ENCODE measurements around the gene SLC25A34.
A peak's percentile ranks its signal among the peaks of the same experiment; 100 is the strongest.

The SLC25A34 gene

DNA sequence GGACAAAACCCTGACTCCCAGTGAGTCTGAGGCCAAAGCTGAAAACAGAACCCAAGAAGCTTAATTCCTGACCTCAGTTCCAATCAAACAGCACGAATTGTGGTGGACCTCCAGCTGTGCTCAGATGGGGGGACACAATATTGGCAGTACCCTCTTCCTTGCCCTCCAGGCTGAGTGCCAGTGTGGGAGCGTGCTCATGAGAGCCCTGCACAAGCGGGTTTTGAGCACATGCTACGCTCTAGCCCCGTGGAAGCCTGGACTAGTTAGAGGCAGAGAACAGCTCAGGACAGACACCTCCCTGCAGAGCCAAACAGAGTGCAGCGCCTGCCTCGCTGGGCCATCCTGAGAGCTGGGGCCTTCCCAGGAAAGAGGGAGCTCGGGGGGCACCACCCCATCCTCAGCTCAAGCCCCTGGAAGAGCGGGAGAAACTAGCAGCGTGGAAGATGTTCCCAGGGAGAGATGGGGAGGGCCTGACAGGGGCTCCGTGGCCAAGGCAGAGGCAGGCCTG lies 2.8 kb upstream of the SLC25A34 start:
- no peak for DNase-seq (ENCODE audit: low spot score)

DNA sequence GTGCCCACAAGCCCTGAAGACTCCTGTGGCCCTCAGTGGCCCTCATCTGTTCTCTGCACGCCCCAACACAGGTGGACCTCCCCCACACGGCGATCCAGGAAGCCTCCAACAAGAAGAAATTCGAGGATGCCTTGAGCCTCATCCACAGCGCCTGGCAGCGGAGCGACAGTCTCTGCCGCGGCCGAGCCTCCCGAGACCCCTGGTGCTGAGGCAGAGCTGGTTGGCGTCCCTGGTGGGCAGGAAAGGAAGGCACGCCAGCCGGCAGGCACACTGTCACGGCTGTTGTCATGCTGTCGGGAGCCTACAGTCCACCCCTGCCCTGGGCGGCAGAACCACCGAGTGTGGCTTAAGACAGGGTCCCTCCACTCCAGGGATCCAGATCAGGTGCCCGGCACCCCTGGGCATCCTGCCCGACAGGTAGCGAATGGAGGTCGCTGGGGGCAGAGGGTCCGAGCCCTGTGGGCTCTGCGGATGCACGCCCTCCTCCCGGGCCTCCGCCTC lies 2.3 kb upstream of the SLC25A34 start:
- DNase-seq (ENCODE audit: low spot score), result no peak

DNA sequence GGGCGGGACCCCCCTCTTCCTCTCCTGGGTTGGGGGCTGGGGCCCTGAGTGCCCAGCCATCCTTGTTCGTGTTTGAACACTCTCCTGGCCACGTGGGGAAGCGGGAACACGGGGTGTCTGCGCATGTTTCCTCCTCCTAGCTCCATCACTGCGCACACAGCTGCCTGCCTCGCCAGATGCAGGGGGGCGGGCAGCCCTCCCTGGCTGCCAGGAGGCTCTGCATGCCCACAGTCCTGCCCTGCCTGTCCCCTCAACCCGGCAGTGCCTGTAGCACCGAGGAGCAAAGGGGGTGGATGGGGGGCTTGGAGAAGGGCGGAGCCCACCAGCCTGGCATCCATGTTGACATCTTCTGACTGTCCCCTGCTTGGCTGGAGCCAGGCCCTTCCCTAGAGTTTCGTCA lies 1.8 kb upstream of the SLC25A34 start:
- no peak for DNase-seq (ENCODE audit: low spot score)

DNA sequence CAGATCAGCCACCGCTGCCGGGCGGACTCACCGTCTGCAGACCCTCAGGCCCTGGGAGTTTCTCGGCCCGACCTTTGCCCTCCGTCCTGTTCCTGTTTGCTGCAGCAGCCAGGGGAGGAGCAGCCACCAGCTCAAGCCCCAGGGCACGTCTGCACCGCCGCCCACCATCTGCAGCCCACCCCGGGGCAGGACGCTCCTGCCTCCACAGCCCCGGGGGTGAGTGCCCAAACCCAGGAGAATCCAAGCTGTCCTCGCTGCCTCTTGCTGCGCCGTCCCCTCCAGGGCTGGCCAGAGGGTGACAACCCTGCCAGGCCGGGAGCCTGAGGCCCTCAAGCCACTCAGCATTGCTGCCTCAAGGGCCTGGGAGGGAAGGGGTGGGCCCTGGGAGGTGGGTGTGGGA lies 1.2 kb upstream of the SLC25A34 start:
- no peak for DNase-seq (ENCODE audit: low spot score)

DNA sequence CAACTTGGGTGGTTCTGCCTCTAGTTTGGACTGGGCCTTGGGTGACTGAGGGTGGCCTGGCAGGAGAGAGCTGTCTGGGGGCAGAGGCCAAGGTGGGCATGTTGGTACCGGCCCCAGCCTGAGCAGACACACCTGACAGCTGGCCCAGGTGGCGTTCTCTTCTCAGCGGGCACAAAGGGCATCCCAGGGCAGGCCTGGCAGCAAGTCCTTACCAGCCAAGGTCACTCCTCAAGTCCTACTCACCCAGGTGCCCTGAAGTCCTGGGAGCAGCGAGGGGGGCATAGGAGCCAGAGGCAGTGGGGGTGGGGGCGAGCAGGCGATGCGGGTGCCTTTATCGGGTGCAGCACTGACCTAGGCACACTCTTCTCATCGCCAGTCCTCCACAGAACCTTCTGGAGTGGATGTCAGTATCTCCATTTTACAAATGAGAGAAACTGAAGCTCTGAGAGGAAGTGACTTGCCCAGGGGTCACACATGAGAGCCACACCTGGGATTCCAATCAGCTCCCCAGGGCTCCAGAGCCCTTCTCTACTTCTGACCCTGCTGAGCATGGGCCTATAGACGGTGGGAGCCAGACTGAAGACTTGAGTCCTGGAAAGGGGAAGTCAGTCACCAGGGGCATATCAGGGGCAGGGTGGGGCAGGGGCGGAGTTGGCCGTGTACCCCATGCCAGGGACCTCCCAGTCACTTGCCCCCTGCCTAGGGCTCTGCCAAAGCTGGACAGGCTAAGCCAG lies 587 bp upstream of the SLC25A34 start:
- DNase-seq (ENCODE audit: low spot score), result no peak

DNA sequence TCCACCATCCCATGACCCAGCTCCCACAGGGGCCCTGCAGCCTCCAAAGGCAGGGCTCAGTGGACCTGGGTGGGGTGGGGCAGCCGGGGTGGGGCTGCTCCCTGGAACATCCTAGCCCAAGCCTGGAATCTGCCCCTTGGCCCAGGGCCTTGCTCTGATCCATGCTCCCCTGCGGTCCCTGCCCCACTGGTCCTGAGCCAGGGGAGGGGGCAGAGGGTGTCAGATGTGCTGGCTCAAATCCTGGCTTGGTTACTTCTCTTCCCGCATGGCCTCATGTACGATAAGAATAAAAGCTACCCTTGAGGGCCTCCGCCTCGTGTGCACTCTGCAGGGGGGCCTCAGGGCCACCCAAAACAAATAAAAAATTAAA lies 819 bp downstream of the SLC25A34 start:
- no peak for DNase-seq (ENCODE audit: low spot score)

DNA sequence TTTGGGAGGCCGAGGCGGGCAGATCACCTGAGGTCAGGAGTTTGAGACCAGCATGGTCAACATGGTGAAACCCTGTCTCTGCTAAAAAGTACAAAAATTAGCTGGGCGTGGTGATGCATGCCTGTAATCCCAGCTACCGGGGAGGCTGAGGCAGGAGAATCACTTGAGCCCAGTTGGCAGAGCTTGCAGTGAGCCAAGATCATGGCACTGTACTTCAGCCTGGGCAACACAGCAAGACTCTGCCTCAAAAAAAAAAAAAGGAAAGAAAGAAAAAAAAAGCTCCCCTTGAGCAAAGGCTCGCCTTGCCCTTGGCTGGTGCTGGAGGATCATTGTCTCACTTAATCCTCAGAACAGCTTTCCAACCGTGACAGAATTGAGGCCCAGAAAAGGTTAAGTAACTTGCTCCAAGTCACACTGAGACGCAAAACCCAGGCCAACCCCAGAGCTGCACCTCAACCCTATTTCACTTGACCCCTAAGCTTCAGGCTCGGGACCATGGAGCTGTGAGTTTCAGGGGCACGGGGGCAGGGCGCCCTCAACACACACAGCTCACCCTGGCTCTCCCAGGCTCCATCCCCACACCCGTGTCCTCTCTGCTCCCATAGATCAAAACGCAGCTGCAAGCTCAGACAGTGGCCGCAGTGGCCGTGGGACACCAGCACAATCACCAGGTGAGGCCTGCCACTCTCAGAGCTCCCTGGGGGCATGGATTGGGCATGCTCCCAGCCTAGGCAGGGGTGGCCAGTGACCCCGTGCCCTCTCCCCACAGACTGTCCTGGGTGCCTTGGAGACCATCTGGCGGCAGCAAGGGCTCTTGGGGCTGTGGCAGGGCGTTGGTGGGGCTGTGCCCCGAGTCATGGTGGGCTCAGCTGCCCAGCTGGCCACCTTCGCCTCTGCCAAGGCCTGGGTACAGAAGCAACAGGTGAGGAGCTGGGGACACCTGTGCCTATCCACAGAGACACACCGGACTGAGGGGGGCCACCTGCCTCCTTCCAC lies 1.6 kb downstream of the SLC25A34 start:
- no peak for DNase-seq (ENCODE audit: low spot score)

DNA sequence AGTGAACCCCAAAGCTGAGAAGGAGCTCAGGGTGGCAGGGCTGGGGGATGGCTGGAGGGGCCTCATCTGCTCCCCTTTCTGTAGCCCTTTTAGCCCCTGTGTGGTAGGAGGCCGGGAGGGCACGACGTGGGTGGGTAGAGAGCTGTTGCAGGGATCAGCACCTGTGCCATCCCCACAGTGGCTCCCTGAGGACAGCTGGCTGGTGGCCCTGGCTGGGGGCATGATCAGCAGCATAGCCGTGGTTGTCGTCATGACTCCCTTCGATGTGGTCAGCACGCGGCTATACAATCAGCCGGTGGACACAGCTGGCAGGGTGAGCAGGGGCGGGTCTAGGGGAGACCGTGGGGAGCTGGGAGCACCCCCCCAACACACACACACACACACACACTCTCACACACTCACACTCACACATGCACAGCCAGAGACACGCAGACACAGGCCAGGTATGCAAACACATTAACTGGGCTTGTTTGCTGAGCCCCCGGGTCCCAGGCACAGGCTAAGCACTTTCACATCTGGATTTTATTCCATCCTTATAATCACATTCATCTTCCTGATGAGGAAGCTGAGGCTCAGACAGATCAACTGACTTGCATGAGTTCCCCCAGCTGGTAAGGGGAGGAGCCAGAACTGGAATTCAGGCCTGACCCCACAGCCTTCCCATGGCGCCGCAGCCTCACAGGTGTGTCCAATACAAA lies 2.5 kb downstream of the SLC25A34 start:
- DNase-seq (ENCODE audit: low spot score), result no peak

DNA sequence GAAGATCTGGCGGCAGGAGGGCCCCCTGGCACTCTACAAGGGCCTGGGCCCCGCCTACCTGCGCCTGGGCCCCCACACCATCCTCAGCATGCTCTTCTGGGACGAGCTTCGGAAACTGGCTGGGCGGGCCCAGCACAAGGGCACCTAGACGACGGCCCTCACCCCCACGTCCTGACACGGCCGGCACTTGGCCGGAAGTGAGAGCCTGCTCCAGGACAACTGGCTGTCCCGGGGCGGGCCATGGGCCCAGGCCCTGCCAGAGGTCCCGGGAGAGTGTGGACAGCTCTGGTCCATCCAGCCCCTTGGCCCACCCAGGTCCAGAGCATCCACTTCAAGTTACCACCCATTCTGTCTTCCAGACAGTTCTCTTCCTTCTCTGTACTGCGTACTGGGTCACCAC lies 3.2 kb downstream of the SLC25A34 start:
- DNase-seq (ENCODE audit: low spot score), result no peak

DNA sequence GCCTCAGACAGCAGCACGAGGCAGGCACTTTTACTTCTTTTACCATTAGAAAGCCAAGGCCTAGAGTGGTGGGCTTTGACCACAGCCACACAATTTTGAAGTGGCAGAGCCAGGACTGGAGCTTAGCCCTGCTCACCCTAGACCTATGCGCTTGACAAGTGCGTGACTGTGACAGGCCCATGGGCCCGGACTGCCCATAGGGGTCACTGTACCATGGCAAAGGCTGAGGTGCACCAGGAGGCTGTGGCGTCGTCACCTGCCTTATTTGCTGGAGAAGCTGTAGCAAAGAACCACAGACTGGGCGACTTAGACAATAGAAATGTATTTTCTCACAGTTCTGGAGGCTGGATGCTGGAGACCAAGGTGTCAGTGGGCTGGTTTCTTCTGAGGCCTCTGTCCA lies 3.7 kb downstream of the SLC25A34 start:
- DNase-seq (ENCODE audit: low spot score), result no peak

DNA sequence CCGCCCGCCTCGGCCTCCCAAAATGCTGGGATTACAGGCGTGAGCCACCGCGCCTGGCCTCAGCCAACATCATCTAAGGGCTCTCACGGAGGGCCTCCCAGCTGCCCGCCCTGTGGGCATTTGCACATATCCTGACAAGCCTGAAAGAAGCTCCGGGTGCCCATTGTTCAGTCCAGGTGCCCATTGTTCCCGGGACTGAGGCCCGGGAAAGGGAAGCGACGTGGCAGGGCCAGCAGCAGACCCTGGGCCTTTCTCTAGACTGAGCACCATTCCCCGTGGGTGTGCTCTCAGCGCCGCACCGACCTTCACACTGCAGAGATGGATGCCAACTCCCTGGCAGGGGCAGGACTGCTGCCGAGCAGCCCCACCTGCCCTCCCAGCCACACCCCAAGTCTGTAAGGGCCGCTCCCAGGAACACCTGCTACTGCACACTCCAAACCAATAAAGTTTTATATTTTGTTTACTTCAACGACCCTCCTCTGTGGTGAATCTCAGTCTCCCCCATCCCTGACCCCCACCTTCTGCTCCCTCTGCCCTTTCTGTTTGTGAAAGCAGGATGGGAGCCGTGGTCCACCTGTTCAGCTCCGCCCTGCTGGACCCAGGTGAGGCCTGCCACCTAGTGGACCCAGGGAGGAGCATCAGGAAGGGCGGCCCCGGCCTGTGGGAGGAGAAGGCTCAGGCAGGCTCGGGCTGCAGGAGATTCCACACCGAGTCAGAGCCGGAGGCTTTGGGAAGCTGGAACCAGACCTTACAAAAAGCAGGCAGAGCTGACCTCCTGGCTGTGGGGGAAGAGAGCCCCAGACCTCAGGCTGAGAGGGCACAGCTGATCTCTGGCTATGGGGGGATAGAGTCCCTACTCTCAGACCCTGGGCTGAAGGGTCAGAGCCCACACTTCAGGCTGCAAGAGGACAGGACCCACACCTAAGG lies 5.1 kb downstream of the SLC25A34 start:
- peak; percentile 85 for DNase-seq (ENCODE audit: low spot score)

DNA sequence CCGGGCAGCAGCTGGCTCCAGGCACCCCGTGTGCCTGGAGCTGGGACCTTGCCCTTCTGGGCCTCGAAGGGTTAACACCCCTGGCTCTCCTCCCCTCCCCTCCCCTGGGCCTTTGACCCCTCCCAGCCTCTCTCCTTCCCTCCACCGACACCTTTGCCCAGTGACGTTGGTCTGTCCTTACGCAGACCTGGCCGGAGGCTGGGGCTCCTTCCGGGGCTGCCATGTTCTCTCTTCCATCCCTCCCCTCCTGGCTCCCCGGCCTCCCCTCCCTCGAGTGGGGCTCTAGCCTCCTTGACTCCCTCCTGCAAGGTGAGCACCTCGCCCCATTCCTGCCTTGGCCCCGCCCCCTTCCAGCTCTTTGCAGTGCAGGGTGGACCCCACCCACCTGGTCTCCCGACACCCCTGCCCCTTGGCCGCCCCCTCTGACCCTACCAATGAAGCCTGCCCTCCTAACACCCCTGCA lies 6.3 kb downstream of the SLC25A34 start, which contains the start of gene TMEM82:
Gene TMEM82 (plus strand): TSS at position 161 of the 463 bp plus-strand sequence. CDS start 61 bp downstream, at position 222.
- DNase-seq (ENCODE audit: low spot score), result no peak

DNA sequence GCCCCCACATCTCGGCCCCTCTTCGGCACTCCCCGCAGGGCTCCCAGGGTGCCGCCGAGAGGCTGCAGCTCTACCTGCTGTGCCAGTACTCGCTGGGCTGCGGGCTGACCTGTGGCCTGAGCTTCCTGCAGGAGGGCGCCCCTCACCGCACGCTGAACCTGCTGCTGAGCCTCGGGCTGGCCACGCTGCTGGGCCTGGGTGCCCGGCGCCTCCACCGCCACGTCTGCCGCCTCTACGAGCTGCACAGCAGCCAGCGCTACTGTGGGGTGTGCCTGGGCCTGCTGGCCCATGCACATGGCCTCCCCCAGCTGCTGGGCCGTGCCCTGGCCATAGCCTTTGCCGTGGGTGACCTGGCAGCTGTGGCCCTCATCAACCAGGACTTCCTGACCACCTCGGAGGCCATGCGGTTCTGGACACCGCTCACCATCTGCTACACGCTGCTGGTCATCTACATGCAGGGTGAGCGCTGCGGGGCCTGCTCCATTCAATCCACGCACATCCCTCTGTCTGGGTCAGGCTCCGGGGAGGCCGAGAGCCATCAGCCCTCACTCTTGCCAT lies 8.1 kb downstream of the SLC25A34 start:
- DNase-seq (ENCODE audit: low spot score), result no peak

DNA sequence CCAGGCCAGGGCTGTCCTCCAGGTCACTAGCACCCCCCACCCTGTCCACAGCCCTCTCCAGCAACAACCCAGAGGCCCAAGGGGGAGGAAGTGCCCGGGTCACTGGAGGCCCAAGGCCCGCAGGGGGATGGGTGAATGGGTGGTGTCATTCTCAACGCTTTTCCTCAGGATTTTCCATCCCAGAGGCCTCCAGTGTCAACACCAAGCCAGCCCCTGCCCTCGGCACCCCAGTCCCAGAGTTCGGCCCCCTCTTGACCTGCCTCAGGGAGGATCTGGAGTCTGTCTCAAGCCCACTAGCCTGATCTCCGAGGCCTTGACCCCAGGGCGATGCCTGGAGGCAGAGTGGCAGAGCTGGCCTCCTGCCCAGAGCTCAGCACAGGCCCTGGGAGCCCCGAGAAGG lies 11.3 kb downstream of the SLC25A34 start:
- DNase-seq (ENCODE audit: low spot score), result no peak

DNA sequence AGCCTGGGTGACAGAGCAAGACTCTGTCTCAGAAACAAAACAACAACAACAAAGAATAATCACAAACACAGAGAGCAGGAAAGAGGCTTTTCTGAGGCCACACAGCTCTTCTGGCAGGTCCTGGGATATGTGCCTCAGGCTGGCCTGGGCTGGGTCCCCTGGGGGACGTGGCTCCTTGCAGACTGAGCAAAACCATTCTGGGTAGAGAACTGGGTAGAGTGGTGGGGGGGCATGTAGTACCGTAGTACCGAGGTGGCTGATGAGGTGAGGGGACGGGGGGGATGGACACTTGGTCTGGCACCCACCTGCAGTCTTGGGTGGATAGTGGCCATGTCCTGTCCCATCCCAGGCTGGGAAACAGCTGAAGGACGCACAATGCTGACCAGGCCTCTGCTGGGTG lies 12.2 kb downstream of the SLC25A34 start:
- DNase-seq (ENCODE audit: low spot score), result no peak

DNA sequence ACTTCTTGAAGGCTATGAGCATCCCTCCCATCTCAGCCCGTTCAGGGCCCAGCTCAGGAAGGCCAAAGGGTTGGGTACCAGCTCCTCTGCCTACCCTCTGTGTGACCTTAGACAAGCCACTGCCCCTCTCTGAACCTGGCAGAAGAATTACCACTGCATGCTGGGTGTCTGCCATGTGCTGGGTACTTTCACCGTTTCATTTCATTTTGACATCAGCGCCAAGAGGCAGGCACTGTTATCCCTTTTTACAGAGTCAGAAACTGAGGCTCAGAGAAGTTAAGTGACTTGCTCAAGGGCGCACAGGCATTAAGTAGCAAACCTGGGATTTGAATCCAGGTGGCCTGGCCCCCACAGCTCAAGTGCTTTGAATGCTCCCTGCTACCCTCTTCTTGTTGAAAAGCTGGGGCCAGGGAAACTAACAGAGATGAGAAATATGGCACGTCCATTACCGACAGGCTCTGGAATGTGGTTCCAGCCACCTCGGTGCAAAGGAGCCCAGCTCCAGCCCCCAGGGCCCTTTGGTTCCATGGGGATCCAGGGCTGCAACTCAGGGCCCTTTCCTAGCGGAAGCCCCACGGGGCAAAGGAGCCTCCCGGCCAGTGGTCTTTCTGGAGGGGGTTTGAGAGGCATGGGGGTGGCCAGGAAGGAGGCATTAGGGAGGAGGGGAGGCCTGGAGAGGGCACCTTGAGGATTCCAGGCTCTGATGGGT lies 12.8 kb downstream of the SLC25A34 start:
- DNase-seq (ENCODE audit: low spot score), result no peak

DNA sequence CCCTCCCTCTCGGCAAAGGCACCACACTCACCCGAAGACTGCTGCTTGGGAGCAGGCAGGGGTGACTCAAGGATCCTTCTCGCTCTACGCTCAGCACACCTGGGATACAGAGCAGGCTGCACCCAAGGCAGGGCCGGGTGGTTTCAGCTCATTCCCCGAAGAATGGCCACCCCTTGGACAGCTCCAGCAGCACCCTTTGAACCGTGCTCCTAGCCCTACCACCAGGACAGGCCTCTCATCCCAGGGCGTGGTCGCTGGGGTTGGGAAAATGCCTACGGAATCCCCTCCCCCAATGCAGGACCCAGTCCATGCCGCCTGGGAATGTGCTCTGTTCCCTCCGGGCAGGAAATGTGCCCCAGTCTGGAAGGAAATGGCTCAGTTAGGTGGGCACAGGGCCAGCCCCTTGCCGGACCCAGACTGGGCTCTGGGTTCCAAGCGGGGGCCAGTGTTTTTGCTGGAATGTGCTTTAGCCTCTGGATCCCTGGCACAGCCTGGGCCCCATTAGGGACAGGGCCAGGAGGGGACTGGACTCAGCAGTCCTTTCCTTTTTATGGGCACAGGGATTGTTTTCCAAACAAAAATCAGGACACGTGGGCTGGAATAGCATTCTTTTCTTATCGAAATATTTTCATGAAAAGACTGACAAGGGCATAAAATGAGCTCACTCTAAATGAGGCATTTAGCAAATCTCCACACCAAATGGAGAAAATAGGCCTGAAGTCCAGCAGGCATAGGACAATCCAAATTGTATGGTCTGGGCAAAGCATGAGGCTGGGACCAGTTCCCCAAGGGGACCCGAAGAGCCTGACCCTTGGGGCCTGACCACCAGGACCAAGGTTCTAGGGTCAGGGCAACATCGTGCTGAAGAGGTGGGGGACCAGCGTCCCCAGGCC lies 13.6 kb downstream of the SLC25A34 start:
- no peak for DNase-seq (ENCODE audit: low spot score)

DNA sequence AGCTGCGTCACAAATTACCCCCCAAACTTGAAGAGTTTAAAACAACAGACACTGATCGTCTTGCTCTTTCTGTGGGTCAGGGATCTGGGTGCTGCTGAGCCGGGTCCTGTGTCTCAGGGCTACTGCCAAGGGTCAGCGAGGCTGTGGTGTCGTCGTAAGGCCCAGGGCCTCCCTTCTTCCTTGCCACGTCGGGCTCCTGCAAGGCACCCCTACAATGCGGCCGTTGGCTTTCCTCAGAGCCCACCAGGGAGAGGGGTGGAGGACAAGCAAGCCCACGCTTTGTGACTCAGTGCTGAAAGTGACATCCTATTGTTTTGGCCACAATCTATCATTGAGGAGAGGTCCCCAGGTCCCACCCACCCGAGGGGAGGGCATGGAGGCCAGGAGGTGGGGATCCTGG lies 14.9 kb downstream of the SLC25A34 start:
- DNase-seq (ENCODE audit: low spot score), result no peak

DNA sequence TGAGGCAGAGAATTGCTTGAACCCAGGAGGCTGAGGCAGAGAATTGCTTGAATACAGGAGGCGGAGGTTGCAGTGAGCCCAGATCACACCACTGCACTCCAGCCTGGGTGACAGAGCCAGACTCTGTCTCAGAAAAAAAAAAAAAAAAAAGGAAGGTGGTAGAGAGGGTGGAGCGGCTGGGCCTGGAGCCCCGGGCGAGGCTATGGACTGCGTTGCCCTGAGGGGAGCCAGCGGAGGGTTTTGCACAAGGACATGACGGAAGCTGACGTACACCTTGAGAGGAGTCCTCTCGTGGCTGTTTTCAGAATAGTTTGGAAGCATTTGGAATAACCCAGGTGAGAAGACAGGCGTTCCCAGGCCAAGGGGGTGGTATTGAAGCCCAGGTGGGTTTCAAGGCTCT lies 15.7 kb downstream of the SLC25A34 start:
- no peak for DNase-seq (ENCODE audit: low spot score)
